Midbrain (tissue), 1 donor: ENCODE measurements around the gene ARHGEF19.
"Not testable (repeated sequence)": the region's sequence is repeated elsewhere in the genome, so short reads cannot be mapped to it uniquely, and the experiment has no call there.

ENCODE experiments used
- DNase-seq: peaks from one replicate; lab custom pipeline; 2025; lab: John Stamatoyannopoulos, UW

Gene ARHGEF19

GRCh38 chr1:16164213-16165072 lies 48.0 kb downstream of the ARHGEF19 start:
- no peak for DNase-seq

GRCh38 chr1:16163608-16164212 lies 48.7 kb downstream of the ARHGEF19 start:
- not testable (repeated sequence) for DNase-seq

DNA sequence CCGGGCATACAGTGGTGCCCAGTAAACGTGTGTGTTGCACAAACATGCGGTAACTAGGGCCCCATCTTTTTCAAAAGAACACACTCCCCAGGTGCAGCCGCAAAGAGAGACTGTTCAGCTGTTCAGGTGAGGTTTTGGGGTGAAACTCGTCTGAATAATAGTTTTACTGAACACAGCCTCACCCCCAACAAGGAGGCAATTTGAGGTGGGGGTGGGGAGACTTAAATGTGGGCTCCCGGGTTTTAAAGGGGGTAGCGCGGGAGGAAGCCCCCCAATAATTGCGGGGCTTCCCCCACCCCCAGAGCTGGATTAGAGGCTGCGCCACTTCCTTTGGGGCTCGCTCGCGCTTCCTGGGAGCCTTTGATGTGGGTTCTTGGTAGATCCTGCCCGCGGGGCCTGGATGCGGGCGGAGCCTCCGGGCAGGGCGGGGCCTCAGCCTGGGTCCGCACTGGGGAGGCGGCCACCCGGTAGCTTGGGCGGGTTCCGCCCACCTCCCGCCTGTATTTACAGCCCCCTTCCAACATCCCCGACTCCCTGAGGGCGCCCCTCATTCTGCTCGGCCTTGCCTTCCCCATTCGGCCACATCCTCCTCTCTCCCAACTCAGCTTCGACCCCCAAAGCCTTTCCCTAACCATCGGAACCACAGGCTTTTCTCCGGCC lies 50.2 kb downstream of the ARHGEF19 start:
- DNase-seq, result no peak

- no peak for DNase-seq
These were observed 50.7 kb downstream of the ARHGEF19 start for GRCh38 chr1:16161717-16162116.

GRCh38 chr1:16158993-16159831 lies 53.2 kb downstream of the ARHGEF19 start:
- no peak for DNase-seq

DNA sequence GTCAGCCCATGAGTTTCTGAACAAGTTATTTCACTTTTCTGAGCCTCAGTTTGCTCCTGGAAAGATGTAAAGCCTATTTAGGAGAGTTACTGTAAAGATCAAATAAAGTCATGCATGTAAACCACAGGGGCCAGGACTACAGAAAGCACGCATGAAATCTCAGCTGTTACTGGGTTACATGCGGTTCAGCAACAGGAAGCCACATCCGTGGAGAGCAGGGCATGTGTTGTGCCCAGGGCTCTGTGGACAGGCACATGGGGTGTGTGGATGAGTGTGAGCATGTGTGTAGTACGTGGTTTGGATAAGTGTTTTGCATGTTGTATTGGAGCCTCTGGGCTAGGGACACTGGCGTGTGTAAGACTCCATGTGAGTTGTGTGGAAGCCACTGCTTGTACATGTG lies 54.4 kb downstream of the ARHGEF19 start:
- DNase-seq, result no peak

- no peak for DNase-seq
These were observed 55.5 kb downstream of the ARHGEF19 start for GRCh38 chr1:16156848-16157495.

- DNase-seq, result peak; percentile 36
These were observed 56.7 kb downstream of the ARHGEF19 start, which contains the start of gene EPHA2 for GRCh38 chr1:16155537-16156410. Gene EPHA2 (minus strand): TSS chr1:16156069. CDS start chr1:16155932, 137 bp downstream.

DNA sequence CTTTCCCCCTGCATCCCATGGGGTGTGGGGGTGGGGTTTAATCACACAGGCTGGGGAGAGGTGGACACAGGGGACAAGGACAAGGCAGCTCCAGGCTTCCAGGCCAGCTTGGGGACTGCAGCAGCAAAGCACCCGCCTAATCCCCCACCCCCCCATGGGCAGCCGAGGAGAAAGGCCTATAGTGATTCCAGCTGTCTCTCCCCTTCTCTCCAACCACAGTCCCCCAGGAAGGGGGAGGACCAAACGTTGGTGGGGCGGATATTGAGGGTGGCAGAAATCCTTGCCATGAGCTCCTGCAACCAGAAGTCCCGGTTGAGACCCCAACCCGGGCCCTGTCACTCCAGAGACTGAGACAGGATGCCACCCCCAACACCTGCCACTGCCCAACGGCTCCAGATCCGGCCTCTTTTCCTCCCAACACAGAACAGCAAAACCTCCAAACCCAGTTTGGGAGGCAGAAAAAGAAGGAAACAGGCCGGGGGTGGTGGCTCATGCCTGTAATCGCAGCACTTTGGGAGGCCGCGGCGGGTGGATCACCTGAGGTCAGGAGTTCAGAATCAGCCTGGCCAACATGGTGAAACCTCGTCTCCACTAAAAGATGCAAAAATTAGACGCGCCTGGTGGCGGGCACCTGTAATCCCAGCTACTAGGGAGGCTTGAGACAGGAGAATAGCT lies 58.3 kb downstream of the ARHGEF19 start:
- DNase-seq, result no peak

DNA sequence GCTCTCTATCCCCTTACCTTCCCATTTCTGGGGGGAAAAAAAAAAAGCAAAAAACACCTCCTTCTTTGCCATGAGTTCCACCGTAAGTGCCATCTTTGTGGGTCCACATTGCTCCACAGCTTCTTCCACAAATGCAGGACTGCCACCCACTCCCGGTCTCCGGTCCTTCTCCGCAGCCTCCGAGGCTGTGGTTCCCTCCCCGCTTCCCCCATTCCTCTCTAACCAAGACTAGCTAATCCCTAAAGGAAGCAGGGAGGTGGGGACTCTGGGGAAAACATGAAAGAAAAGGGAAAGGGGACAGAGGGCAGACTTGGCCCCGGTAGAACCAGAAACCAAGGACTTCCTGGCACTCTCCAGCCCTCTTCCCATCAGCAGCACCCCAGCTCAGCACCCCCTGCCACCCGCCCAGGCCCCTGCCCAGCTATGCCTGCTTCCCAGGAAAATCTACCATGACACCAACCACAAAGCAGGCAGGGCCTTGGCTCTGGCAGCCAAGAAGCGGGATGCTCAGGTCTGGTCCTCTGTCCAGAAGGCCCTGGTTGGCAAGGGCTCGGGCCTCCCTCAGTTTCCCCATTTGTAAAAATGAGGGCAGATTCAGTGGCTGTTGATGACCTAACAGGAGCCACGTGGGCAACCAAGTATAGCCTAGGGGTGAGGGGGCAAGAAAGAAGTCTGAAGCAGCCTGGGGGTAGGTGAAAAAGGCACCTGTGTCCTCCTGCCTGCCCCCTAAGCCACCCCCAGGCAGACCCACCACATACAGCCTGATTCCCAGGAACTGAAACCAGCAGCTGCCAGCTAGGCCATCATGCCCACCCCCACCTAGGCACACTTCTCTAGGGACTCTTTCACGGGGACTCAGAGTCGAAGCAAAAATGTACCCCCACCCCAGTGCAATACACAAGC lies 59.1 kb downstream of the ARHGEF19 start:
- DNase-seq, result no peak

DNA sequence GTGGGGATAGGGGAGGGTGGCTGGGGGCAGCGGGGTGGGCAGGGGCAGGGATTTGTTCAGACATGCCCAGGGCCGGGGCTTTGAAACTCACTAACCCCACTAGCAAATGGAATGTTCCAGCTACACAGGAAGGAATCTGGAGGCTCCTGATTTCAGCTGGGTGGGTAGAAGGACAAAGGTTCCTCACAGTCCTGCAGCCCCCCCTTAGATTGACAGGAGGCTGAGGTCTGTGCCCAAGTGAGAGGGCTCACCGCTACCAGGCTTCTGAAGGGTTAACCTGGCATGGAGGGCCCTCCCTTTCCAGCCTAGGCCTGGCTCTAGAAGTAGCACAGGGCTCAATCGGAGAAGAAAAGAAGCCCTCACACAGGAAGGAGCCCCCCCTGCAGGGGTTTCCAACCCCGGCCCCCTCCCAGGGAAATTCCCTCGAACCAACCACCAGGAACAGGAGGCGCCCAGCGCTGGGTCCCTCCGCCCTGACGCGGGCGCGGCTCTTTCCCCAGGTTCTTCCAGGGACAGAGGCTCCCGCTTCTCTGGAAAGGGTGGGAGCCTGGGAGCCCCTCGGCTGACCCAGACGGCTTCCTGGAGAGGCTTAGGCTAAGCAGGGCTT lies 59.9 kb downstream of the ARHGEF19 start:
- no peak for DNase-seq

GRCh38 chr1:16151995-16152384 lies 60.5 kb downstream of the ARHGEF19 start:
- DNase-seq, result no peak

DNA sequence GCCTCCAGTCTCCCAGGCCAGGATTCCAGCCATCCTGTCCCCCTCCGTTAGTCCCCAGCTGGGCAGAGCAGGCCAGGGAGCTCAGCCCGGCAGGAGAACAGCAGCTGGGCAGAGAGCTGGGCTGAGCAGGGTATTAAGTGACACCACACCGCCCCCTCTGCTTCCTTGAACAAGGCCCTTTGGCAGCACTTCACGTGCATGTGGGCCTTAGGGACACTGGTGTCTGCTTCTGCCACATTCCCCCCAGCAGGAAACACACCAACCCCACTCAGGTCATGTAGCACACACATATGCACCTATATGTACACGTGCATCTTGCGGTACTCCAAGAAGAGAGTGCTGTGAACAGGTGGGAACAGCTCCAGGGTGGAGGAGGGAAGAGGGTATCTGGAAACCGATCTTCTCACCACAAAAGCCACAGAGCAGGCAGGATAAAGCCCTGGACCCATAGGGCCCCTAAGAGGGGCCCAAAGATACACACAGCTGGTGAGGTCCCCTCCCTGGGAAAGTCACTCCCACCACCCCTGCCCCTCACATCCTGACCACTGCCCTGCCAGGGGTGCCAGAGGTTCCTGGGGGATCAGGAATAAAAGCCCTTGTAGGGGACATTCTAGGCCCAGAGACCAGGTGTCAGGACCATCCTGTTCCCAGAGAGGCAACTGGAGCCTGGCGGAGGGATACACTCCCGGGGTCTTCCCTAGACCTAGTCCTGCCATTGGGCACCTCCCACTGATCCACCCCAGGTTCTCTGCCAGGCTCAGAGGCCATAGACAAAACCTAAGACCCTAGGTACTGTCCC lies 61.1 kb downstream of the ARHGEF19 start:
- DNase-seq, result no peak

DNA sequence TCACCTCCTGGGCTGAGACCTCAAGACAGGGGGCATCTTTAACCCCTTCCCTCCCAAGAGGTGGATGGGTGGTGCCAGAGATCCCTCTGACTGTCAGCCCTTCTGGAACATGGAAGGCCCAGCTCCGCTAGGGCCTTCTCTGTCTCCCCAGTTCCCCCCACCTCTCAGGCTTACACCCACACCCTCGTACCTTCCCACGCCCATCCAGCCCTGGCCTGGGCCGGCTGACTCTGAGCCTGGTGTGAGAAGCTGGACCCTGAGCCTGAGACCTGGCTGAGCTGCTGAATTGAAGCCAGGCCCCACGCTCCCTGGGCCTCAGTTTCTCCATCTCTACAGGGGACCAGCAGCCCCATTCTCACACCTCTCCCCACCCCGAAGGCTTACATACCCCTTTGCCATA lies 61.9 kb downstream of the ARHGEF19 start:
- DNase-seq, result no peak

DNA sequence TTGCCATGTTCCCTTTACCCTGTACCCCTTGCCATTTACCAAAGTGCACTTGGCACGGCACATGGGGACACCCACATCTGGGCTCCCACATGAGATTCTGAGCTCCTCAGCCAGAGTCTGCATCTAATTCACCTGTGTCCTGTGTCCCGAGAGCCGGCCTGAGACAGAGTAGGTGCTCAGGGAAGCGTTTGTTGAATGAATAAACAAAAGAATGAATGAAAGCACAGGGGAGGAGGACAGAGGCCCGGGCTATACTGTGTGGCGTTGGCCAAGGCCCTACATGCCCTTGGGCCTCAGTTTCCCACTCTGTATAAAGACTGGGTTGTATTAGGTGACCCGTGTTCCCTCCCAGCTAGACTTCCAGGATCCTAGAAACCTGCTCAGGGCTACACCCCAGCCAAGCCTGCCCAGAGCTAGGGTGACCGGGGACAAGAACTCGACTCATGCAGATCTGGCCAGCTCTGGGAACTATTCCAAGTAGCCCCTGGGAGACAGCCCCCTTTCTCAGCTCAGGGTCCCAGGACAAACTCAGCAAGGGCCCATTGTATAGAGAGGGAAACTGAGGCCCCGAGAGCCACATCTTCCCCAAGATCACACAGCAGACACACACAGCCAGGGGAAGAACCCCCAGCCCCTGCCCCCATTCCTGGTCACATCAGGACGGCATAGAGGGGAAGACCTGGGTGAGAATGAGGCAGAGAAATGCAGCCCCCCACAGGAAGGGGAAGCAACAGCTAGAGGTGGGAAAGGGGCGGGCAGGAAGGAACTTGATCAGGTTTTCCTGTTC lies 62.6 kb downstream of the ARHGEF19 start:
- no peak for DNase-seq

- no peak for DNase-seq
These were observed 63.3 kb downstream of the ARHGEF19 start for GRCh38 chr1:16149146-16149545.
